RWPE1 (cell line): ENCODE results near the gene SMDT1.
"Not testable (repeated sequence)": the region's sequence is repeated elsewhere in the genome, so short reads cannot be mapped to it uniquely, and the experiment has no call there.

ENCODE experiments used
- CTCF ChIA-PET: fragments of 350-600 bp; sonication (Branson Sonifier 250); formaldehyde crosslinking; extraction: SDS; loops from one replicate; lab custom pipeline; 2021; lab: Yijun Ruan, JAX
- POLR2A ChIA-PET: fragments of 400-600 bp; formaldehyde crosslinking; extraction: SDS; loops from one replicate; lab custom pipeline; 2020; ENCODE audit warnings: antibody characterized with exemption; ENCODE audit not compliant: low non-redundant PET; lab: Yijun Ruan, JAX
- DNase-seq: peaks from one replicate; pipeline ENCODE4 v3.0.0; 2012; ENCODE audit warnings: low spot score
- H3K27ac ChIP-seq: fragments of 450-650 bp; 2 replicates; pipeline ENCODE4 v1.5.1; 2017
- TF ChIP-seq, protein P1 (sequence below): fragments of 450-650 bp; conservative IDR thresholded peaks from 2 replicates; pipeline ENCODE4 v1.5.1; 2017; ENCODE audit warnings: low read depth, mild to moderate bottlenecking

Gene SMDT1

GRCh38 chr22:42086051-42086450, 6.6 kb downstream of the SMDT1 start:
- no peak for DNase-seq
- POLR2A ChIA-PET, result no interaction called here

GRCh38 chr22:42090596-42091454, 11.3 kb downstream of the SMDT1 start, which contains the start of gene NDUFA6:
NDUFA6 (minus strand) TSS chr22:42090772; CDS start chr22:42090744, 28 bp downstream.
- TF ChIP-seq, protein P1, sequence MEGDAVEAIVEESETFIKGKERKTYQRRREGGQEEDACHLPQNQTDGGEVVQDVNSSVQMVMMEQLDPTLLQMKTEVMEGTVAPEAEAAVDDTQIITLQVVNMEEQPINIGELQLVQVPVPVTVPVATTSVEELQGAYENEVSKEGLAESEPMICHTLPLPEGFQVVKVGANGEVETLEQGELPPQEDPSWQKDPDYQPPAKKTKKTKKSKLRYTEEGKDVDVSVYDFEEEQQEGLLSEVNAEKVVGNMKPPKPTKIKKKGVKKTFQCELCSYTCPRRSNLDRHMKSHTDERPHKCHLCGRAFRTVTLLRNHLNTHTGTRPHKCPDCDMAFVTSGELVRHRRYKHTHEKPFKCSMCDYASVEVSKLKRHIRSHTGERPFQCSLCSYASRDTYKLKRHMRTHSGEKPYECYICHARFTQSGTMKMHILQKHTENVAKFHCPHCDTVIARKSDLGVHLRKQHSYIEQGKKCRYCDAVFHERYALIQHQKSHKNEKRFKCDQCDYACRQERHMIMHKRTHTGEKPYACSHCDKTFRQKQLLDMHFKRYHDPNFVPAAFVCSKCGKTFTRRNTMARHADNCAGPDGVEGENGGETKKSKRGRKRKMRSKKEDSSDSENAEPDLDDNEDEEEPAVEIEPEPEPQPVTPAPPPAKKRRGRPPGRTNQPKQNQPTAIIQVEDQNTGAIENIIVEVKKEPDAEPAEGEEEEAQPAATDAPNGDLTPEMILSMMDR, result peak; percentile 97
- POLR2A ChIA-PET, result no interaction called here
- peak within 1 kb of the TSS; percentile 92 for H3K27ac ChIP-seq
- peak; percentile 97 for DNase-seq
- CTCF ChIA-PET, result interaction anchor here (0.6 to 1.6 kb wide), 15 partner anchors 10 to 354 kb away, joined by 3 to 6 read pairs (median 3); partner anchors contain the start of gene NAGA

More at GRCh38 chr22:42086051-42086450, 6.6 kb downstream of the SMDT1 start:
- TF ChIP-seq, protein P1, result no peak
- CTCF ChIA-PET, result no interaction called here
- no peak overlapping the region for H3K27ac ChIP-seq

DNA sequence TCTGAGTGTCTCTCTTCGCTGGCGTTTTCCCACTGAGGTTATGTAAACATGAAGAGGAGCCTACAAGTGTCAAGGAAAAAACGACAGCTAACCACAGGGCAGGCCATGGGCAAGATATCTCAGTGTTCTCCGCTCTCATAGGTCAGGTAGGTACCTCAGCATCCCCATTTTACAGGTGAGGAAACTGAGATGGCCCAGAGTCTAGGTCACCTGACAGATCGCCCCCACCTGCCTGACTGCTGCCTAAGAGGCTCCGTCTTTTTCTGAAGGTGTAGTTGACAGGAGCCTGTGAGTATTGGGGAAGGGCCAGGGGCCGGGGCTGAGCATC, 11.9 kb downstream of the SMDT1 start:
- no peak for DNase-seq
- CTCF ChIA-PET, result interaction anchor here (0.5 to 1.6 kb wide), 14 partner anchors 10 to 367 kb away, joined by 3 to 6 read pairs (median 4); partner anchors contain the start of gene NAGA
- H3K27ac ChIP-seq, result peak overlapping the region; percentile 92
- POLR2A ChIA-PET, result no interaction called here
- TF ChIP-seq, protein P1, result no peak

GRCh38 chr22:42101199-42101598, 21.7 kb downstream of the SMDT1 start:
- POLR2A ChIA-PET, result no interaction called here
- TF ChIP-seq, protein P1, result no peak
- DNase-seq, result no peak
- H3K27ac ChIP-seq, result no peak overlapping the region
- CTCF ChIA-PET, result interaction anchor here (0.6 kb wide), 1 partner anchor 10 kb away, joined by 3 read pairs; no protein-coding TSS in a partner anchor

DNA sequence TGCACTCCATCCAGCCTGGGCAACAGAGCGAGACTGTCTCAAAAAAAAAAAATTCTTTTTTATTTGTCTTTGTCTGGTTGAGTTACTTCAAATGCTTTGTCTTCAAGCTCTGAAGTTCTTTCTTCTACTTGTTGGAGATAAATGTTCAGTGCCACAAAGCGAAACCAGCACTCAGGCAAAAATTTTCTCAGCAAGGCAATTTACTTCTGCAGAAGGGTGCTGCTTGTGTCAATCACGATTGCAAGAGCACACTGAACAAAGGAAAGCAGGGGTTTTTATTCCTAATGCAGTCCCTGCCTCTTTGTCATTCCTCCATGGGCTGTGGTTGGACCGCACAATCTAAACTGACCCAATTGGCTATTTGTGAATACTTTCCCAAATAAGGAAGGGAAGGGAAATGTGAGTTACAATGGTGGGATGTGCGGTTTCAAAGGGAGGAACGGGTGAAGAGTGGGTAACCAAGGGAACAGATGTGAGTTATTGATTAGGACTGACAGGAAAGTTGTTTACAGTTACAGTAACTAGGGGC, 24.9 kb downstream of the SMDT1 start:
- DNase-seq, POLR2A ChIA-PET, H3K27ac ChIP-seq, CTCF ChIA-PET: not testable (repeated sequence)

GRCh38 chr22:42108848-42109247, 29.3 kb downstream of the SMDT1 start:
- TF ChIP-seq, protein P1, result no peak
- H3K27ac ChIP-seq, result no peak overlapping the region
- POLR2A ChIA-PET, result no interaction called here
- CTCF ChIA-PET, result no interaction called here
- no peak for DNase-seq
